ENCODE measurements around the gene SH3RF3.

- TF ChIP-seq ZNF274 (IDR thresholded peaks at IDR 0.05; ENCODE audit: insufficient read depth, insufficient read length) (no peak), CTCF (IDR thresholded peaks at IDR 0.05 in 2 of 3, conservative IDR thresholded peaks at IDR 0.05 in 1 of 3; ENCODE audit: control insufficient read depth in 2 of 3, extremely low read depth in 1 of 3, insufficient read depth in 1 of 3, low read depth in 3 of 3, low read length in 3 of 3) (no peak), EZH2 (IDR thresholded peaks at IDR 0.05; ENCODE audit: borderline replicate concordance, control insufficient read depth, low read depth, low read length) (no peak)
Observed at GRCh38 chr2:109091526-109091925, 37.5 kb upstream of the SH3RF3 start.

All from GM12878 (cell line).